Measurements from ENCODE around the gene GABRB2. TPM values are rescaled to one million over a fixed set of nuclear protein-coding genes. Genes with fewer than 3 reads are reported as not detected.

GABRB2 gene
- total and polyA plus RNA-seq, 12 donors: under 0.01 to 0.42 (median 0.18) TPM; not detected in 2

- no peak for ATAC-seq
- H3K27ac ChIP-seq: no peak overlapping the region
- no peaks in the 10 kb centered on the region for H3K36me3 ChIP-seq
- no peak for DNase-seq
- no peaks in the 10 kb centered on the region for H3K27me3 ChIP-seq
- WGBS, 2 donors: 66 to 69% methylated on average over 3 of the region's 3 CpGs
- intact Hi-C loops (cut with DNase I): no loop called here
- no peak overlapping the region for H3K4me3 ChIP-seq
- no peaks in the 10 kb centered on the region for H3K9me3 ChIP-seq
- H3K4me1 ChIP-seq: no peaks in the 10 kb centered on the region
- TF ChIP-seq CTCF (IDR thresholded peaks at IDR 0.05): no peak
Observed at GRCh38 chr5:161333194-161333880, 213.2 kb downstream of the GABRB2 start.

DNA sequence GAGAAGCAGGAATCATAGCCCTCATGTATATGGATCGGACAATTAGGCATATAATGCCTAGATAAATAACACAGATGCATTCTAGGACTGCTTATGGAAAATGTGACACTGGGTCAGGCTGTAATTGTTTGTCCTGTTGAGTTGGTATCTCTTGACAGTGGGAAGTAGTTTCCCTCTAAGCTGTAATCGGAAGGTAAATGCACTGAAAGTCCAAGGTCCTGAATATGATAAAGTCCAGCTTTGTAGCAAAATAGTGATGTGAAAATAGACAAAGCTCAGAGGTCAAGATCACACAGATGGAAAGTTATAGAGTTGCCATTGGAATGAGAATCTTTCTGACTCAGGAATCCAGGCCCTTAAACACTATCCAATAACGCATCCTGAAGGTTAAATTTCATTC is 214.2 kb downstream of the GABRB2 start:
- no peak for ATAC-seq
- H3K36me3 ChIP-seq: no peaks in the 10 kb centered on the region
- no peak overlapping the region for H3K27ac ChIP-seq
- no peak for DNase-seq
- intact Hi-C loops (cut with DNase I): no loop called here
- no peaks in the 10 kb centered on the region for H3K9me3 ChIP-seq
- no peak overlapping the region for H3K4me3 ChIP-seq
- H3K4me1 ChIP-seq: no peaks in the 10 kb centered on the region
- 84 to 91% methylated on average over 3 of the region's 3 CpGs for WGBS, 2 donors
- TF ChIP-seq CTCF (IDR thresholded peaks at IDR 0.05): no peak
- H3K27me3 ChIP-seq: no peaks in the 10 kb centered on the region

- 49 to 55% methylated on average over 3 of the region's 3 CpGs for WGBS, 2 donors
- ATAC-seq: no peak
- Histone ChIP-seq H3K27ac (no peak overlapping the region), H3K4me3 (no peak overlapping the region), H3K36me3 (no peaks in the 10 kb centered on the region), H3K27me3 (no peaks in the 10 kb centered on the region), H3K4me1 (no peaks in the 10 kb centered on the region), H3K9me3 (peaks cover 0 to 10% (median 0%) of the 10 kb centered on the region in 11 donors)
- intact Hi-C loops (cut with DNase I): no loop called here
- DNase-seq: no peak
- TF ChIP-seq CTCF (IDR thresholded peaks at IDR 0.05): no peak
Observed at GRCh38 chr5:161314033-161314432, 232.5 kb downstream of the GABRB2 start.

- no peak overlapping the region for H3K4me3 ChIP-seq
- intact Hi-C loops (cut with DNase I): no loop called here
- no peaks in the 10 kb centered on the region for H3K36me3 ChIP-seq
- WGBS, 2 donors: 45 to 54% methylated on average over 5 of the region's 5 CpGs
- no peak for TF ChIP-seq CTCF (IDR thresholded peaks at IDR 0.05)
- H3K27me3 ChIP-seq: no peaks in the 10 kb centered on the region
- H3K27ac ChIP-seq: no peak overlapping the region
- no peak for ATAC-seq
- peaks cover 0 to 19% (median 0%) of the 10 kb centered on the region in 11 donors for H3K9me3 ChIP-seq
- no peak for DNase-seq
- H3K4me1 ChIP-seq: no peaks in the 10 kb centered on the region
Observed at GRCh38 chr5:161312882-161313281, 233.6 kb downstream of the GABRB2 start.

All from heart right ventricle (tissue), 16 donors.